Measurements from ENCODE around the gene SLC2A13.

DNA sequence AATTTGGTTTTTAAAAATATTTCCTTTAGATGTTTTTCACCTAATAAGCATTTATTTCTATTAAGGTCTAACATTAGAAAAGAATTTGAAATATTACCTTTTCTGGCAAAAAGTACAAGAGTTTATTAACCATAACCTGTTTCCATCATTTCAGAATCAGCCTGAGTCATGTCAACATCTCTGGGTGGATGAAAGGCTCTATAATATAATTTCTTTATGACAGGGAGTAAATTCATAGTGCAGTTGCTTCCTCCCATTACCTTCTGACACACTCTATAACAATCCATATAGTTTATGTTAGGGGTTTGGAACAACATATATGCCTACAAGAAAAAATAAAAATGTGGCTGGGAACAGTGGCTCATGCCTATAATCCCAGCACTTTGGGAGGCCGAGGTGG lies 134.5 kb downstream of the SLC2A13 start:
- TF ChIP-seq POLR2AphosphoS5 (IDR thresholded peaks at IDR 0.05; ENCODE audit: borderline replicate concordance, low read depth, low read length) (no peak), EZH2 (IDR thresholded peaks at IDR 0.05) (no peak), FOXP2 (optimal IDR thresholded peaks at IDR 0.05; ENCODE audit: control extremely low read depth, extremely low read length, insufficient read depth) (no peak)

Measured in SK-N-MC (cell line).